ENCODE data around the gene FLOT1. TPM values are rescaled to one million over a fixed set of nuclear protein-coding genes. Genes with fewer than 3 reads are reported as not detected.
"Not testable (repeated sequence)": the region's sequence is repeated elsewhere in the genome, so short reads cannot be mapped to it uniquely, and the experiment has no call there.

The FLOT1 gene
- total and polyA plus RNA-seq, 2 donors = 67.1 to 157 TPM

DNA sequence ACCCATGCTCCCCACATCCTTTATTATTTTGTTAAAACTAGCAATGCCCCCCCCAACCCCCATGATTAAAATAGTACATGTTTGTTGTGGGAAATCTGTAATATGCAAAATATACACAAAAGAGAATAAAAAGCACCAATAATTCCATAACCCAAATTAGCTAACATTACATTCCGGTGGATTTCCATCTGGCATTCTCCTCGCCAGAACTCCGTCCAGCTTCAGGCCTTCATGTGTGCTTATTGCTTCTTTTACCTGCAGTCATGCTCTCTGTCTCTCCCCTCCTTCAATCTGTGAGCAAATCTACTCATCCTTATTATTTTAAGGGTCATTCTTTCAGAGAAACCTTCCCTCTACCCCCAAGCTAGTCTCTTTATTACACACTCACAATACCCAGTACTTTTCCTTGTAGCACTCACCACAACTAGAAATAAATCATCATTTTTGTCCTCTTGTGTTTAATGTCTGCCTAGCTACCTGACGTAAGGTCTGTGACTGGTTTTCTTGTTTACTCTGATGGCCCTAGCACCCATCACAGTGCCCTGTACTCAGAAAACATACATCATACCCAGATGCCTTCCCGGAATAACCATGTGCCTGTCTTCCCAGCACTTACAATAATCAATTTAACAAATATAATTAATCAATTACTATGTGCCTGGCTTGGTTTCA is 27.5 kb upstream of the FLOT1 start:
- Histone ChIP-seq H3K36me3 (ENCODE audit: control insufficient read depth in 2 of 2, insufficient read depth in 2 of 2, low read length in 1 of 2) (no peaks in the 10 kb centered on the region), H3K9me3 (ENCODE audit: control insufficient read depth in 2 of 2, insufficient read depth in 1 of 2, low read length in 1 of 2) (no peaks in the 10 kb centered on the region), H3K4me3 (ENCODE audit: low read length in 2 of 2) (no peak overlapping the region), H3K27me3 (ENCODE audit: control insufficient read depth in 2 of 2, insufficient read depth in 1 of 2, low read length in 1 of 2) (no peaks in the 10 kb centered on the region), H3K4me1 (ENCODE audit: control insufficient read depth in 2 of 2, insufficient read depth in 2 of 2, low read length in 2 of 2) (peaks cover 28 to 35% of the 10 kb centered on the region in 2 donors), H3K27ac (ENCODE audit: low read depth in 1 of 2, low read length in 1 of 2) (peak overlapping the region in 1 of 2 donors; percentile 88)
- WGBS = 92% methylated on average over 5 of the region's 5 CpGs
- DNase-seq (ENCODE audit: low read depth in 6 of 9, low spot score in 9 of 9) = no peak

DNA sequence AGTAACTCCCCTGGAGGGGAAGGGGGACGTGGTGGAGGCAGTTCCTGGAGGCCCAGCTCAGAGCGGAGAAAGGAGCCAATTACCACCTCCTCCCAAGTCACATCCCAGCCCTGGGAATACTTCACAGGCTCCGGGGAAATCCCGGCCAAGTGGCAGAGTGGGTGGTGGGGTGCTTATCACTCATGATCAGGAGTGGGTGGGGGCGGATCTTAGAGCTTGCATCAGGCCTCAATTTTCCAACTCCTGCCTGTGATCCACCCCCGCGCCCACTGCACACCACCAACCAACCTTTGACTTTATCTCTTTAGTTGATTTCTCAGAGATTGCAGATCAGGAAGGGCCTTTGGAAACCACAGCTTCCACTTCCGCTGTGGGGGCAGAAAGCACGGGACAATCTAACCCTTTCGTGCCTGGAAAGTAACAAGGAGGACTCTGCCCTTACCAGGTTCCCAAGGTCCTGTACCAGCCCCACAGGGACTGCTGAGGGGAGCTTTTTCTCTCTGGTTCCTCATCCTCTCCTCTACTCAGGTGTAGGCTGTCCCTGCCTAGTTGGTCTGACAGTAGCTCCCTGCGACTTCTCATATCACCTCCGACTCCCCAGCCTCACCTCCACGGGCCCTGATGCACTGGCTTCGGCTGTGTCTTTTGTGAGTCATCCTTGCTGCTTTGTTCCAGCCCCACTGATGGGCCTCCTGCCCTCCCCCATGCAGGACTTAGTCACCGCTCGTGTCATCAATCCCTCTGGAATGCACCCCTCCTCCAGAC is 26.8 kb upstream of the FLOT1 start:
- H3K9me3 ChIP-seq (ENCODE audit: control insufficient read depth in 2 of 2, insufficient read depth in 1 of 2, low read length in 1 of 2) = no peaks in the 10 kb centered on the region
- no peak overlapping the region for H3K4me3 ChIP-seq (ENCODE audit: low read length in 2 of 2)
- H3K4me1 ChIP-seq (ENCODE audit: control insufficient read depth in 2 of 2, insufficient read depth in 2 of 2, low read length in 2 of 2) = peaks cover 28 to 36% of the 10 kb centered on the region in 2 donors
- peak in 8 of 9 donors; percentile 22 to 83 (median 55) for DNase-seq (ENCODE audit: low read depth in 6 of 9, low spot score in 9 of 9)
- no peaks in the 10 kb centered on the region for H3K27me3 ChIP-seq (ENCODE audit: control insufficient read depth in 2 of 2, insufficient read depth in 1 of 2, low read length in 1 of 2)
- peak overlapping the region; percentile 26 to 88 for H3K27ac ChIP-seq (ENCODE audit: low read depth in 1 of 2, low read length in 1 of 2)
- H3K36me3 ChIP-seq (ENCODE audit: control insufficient read depth in 2 of 2, insufficient read depth in 2 of 2, low read length in 1 of 2) = no peaks in the 10 kb centered on the region
- 9% methylated on average over 16 of the region's 16 CpGs for WGBS

DNA sequence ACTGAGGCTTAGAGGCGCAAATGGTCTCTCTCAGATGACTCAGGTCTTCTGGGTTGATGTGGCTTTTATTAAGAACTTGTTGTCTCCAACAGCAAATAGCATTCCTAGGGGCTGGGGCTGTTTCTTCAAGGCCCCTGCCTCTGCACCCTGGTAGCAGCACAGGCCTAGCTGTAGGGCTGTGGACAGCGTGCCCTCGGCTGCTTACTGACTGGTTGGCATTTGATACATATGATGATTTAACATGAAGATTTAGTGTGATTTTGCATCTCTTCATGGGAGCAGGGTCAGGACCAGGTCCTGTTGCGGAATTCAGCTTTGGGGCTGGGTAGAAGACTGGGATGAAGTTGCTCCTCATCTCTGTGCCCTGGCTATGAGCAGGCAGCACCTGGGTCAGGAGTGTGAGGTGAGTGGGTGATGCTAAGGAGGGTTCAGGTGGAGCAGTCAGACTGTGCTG is 26.2 kb upstream of the FLOT1 start:
- no peaks in the 10 kb centered on the region for H3K9me3 ChIP-seq (ENCODE audit: control insufficient read depth in 2 of 2, insufficient read depth in 1 of 2, low read length in 1 of 2)
- no peak for DNase-seq (ENCODE audit: low read depth in 6 of 9, low spot score in 9 of 9)
- peak overlapping the region in 1 of 2 donors; percentile 88 for H3K27ac ChIP-seq (ENCODE audit: low read depth in 1 of 2, low read length in 1 of 2)
- no peaks in the 10 kb centered on the region for H3K36me3 ChIP-seq (ENCODE audit: control insufficient read depth in 2 of 2, insufficient read depth in 2 of 2, low read length in 1 of 2)
- no peaks in the 10 kb centered on the region for H3K27me3 ChIP-seq (ENCODE audit: control insufficient read depth in 2 of 2, insufficient read depth in 1 of 2, low read length in 1 of 2)
- 94% methylated on average over 4 of the region's 4 CpGs for WGBS
- peaks cover 29 to 43% of the 10 kb centered on the region in 2 donors for H3K4me1 ChIP-seq (ENCODE audit: control insufficient read depth in 2 of 2, insufficient read depth in 2 of 2, low read length in 2 of 2)
- H3K4me3 ChIP-seq (ENCODE audit: low read length in 2 of 2) = no peak overlapping the region

DNA sequence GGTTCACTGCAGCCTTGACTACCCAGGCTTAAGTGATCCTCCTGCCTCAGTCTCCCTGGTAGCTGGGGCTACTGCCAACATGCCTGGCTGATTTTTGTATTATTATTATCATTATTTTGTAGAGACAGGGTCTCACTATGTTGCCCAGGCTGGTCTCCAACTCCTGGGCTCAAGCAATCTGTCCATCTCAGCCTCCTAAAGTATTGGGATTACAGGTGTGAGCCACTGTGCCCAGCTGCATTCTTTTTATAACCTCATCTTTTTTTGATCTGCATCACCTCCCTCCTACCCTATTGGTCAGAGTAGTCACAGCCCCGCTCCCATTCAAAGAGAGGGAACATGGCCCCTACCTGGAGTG is 25.4 kb upstream of the FLOT1 start:
- Histone ChIP-seq H3K9me3 (ENCODE audit: control insufficient read depth in 2 of 2, insufficient read depth in 1 of 2, low read length in 1 of 2) (no peaks in the 10 kb centered on the region), H3K36me3 (ENCODE audit: control insufficient read depth in 2 of 2, insufficient read depth in 2 of 2, low read length in 1 of 2) (no peaks in the 10 kb centered on the region), H3K27me3 (ENCODE audit: control insufficient read depth in 2 of 2, insufficient read depth in 1 of 2, low read length in 1 of 2) (no peaks in the 10 kb centered on the region), H3K4me3 (ENCODE audit: low read length in 2 of 2) (no peak overlapping the region), H3K27ac (ENCODE audit: low read depth in 1 of 2, low read length in 1 of 2) (no peak overlapping the region), H3K4me1 (ENCODE audit: control insufficient read depth in 2 of 2, insufficient read depth in 2 of 2, low read length in 2 of 2) (peaks cover 31 to 47% of the 10 kb centered on the region in 2 donors)
- WGBS = 98% methylated on average over 1 of the region's 1 CpG
- no peak for DNase-seq (ENCODE audit: low read depth in 6 of 9, low spot score in 9 of 9)

DNA sequence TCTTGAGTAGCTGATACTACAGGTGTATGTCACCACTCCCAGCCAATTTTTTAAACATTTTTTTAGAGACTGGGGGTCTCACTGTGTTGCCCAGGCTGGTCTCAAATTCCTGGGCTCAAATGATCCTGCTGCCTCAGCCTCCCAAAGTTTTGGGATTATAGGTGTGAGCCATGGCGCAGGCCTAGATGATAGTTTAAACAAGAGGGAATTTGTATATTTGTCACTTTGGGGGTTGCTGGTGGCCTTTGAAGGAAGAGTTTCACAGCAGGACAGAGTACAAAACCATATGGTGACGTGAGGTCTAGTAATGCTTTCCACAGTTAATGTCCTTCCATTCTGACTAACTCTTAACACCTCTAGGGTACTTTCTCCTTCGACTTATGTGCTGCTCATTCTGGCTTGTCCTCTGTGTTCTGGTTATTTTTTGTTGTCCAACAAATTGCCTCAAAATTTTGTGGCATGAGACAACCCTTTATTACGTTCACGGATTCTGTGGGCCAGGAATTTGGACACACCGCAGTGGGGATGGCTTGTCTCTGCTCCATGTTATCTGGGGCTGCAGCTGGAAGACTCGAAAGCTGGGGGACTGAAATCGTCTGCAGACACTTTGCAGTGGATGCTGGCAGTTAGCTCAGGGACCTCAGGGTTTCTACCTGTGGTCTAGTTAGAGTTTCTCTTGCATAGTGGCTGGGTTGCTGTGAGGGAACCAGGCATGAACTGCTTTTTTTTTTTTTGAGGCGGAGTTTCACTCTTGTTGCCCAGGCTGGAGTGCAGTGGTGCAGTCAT is 24.9 kb upstream of the FLOT1 start:
- H3K4me1 ChIP-seq (ENCODE audit: control insufficient read depth in 2 of 2, insufficient read depth in 2 of 2, low read length in 2 of 2) = peaks cover 31 to 47% of the 10 kb centered on the region in 2 donors
- H3K4me3 ChIP-seq (ENCODE audit: low read length in 2 of 2) = no peak overlapping the region
- no peak overlapping the region for H3K27ac ChIP-seq (ENCODE audit: low read depth in 1 of 2, low read length in 1 of 2)
- no peaks in the 10 kb centered on the region for H3K36me3 ChIP-seq (ENCODE audit: control insufficient read depth in 2 of 2, insufficient read depth in 2 of 2, low read length in 1 of 2)
- H3K27me3 ChIP-seq (ENCODE audit: control insufficient read depth in 2 of 2, insufficient read depth in 1 of 2, low read length in 1 of 2) = no peaks in the 10 kb centered on the region
- H3K9me3 ChIP-seq (ENCODE audit: control insufficient read depth in 2 of 2, insufficient read depth in 1 of 2, low read length in 1 of 2) = no peaks in the 10 kb centered on the region
- no peak for DNase-seq (ENCODE audit: low read depth in 6 of 9, low spot score in 9 of 9)
- WGBS = 84% methylated on average over 9 of the region's 9 CpGs

DNA sequence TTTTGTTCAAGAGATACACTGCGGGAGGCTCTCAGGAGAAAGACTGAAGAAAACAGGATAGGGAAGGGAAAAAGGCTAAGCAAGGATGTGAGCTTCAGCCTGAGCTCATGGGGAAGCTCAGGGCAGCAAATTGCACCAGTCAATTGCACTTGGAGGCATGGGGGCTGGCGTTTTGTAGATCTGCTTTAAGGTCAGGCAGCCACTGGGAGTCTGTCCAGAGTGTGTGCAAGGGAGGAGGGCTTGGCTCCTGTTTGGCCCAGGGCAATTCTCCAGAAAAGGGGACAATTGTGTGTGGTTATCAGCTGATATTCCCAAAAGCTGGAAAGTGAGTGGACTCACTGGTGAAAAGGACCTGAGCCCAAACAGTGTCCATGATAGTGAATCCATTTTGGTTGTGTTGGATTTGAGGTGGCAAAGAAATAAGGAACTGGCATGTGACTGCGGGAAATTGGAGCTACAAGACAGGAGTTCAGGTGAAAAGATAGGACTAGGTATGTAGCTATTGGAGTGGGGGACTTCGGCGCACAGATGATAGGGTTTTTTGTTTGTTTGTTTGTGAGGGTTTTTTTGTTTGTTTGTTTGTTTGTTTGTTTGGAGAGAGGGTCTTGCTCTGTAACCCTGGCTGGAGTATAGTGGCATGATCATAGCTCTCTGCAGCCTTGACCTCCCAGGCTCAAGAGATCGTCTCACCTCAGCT is 24.1 kb upstream of the FLOT1 start:
- WGBS = 97% methylated on average over 6 of the region's 6 CpGs
- no peak for DNase-seq (ENCODE audit: low read depth in 6 of 9, low spot score in 9 of 9)
- Histone ChIP-seq H3K9me3 (ENCODE audit: control insufficient read depth in 2 of 2, insufficient read depth in 1 of 2, low read length in 1 of 2) (no peaks in the 10 kb centered on the region), H3K27me3 (ENCODE audit: control insufficient read depth in 2 of 2, insufficient read depth in 1 of 2, low read length in 1 of 2) (no peaks in the 10 kb centered on the region), H3K4me1 (ENCODE audit: control insufficient read depth in 2 of 2, insufficient read depth in 2 of 2, low read length in 2 of 2) (peaks cover 31 to 47% of the 10 kb centered on the region in 2 donors), H3K36me3 (ENCODE audit: control insufficient read depth in 2 of 2, insufficient read depth in 2 of 2, low read length in 1 of 2) (no peaks in the 10 kb centered on the region), H3K4me3 (ENCODE audit: low read length in 2 of 2) (no peak overlapping the region), H3K27ac (ENCODE audit: low read depth in 1 of 2, low read length in 1 of 2) (no peak overlapping the region)

DNA sequence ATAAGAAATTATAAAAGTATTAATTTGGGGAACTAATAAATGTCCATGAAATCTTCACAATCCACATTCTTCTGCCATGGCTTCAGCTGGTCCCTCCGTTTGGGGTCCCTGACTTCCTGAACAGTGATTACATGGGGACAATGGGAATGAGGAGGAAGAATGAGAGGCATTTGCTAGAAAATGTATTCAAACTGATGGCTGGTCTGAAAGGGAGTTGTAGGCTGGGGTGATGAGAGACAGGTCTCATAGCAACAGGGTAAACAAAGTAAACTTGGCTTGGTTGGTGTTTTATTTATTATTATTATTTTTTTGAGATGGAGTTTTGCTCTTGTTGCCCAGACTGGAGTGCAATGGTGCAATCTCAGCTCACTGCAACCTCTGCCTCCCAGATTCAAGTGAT is 23.0 kb upstream of the FLOT1 start:
- not testable (repeated sequence) for DNase-seq (ENCODE audit: low read depth in 6 of 9, low spot score in 9 of 9); H3K9me3 ChIP-seq (ENCODE audit: control insufficient read depth in 2 of 2, insufficient read depth in 1 of 2, low read length in 1 of 2); H3K4me3 ChIP-seq (ENCODE audit: low read length in 2 of 2); H3K27ac ChIP-seq (ENCODE audit: low read depth in 1 of 2, low read length in 1 of 2); H3K36me3 ChIP-seq (ENCODE audit: control insufficient read depth in 2 of 2, insufficient read depth in 2 of 2, low read length in 1 of 2); H3K27me3 ChIP-seq (ENCODE audit: control insufficient read depth in 2 of 2, insufficient read depth in 1 of 2, low read length in 1 of 2)
- 98% methylated on average over 1 of the region's 1 CpG for WGBS
- peaks cover 29 to 46% of the 10 kb centered on the region in 2 donors for H3K4me1 ChIP-seq (ENCODE audit: control insufficient read depth in 2 of 2, insufficient read depth in 2 of 2, low read length in 2 of 2)

DNA sequence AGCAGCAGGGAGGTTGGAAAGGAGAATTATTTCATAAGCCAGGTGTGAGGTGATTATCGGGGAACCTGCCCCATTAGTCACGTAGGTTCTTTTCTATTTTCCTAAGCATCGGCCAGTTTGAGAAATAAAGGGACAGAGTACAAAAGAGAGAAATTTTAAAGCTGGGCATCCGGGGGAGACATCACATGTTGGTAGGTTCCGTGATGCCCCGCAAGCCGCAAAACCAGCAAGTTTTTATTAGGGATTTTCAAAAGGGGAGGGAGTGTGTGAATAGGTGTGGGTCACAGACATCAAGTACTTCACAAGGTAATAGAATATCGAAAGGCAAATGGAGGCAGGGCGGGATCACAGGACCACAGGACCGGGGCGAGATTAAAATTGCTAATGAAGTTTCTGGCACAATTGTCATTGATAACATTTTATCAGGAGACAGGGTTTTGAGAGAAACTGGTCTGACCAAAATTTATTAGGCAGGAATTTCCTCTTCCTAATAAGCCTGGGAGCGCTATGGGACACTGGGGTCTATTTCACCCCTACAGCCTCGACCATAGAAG is 22.1 kb upstream of the FLOT1 start:
- WGBS = 83% methylated on average over 13 of the region's 13 CpGs
- not testable (repeated sequence) for H3K4me3 ChIP-seq (ENCODE audit: low read length in 2 of 2); H3K36me3 ChIP-seq (ENCODE audit: control insufficient read depth in 2 of 2, insufficient read depth in 2 of 2, low read length in 1 of 2); DNase-seq (ENCODE audit: low read depth in 6 of 9, low spot score in 9 of 9); H3K27me3 ChIP-seq (ENCODE audit: control insufficient read depth in 2 of 2, insufficient read depth in 1 of 2, low read length in 1 of 2); H3K9me3 ChIP-seq (ENCODE audit: control insufficient read depth in 2 of 2, insufficient read depth in 1 of 2, low read length in 1 of 2); H3K27ac ChIP-seq (ENCODE audit: low read depth in 1 of 2, low read length in 1 of 2)
- H3K4me1 ChIP-seq (ENCODE audit: control insufficient read depth in 2 of 2, insufficient read depth in 2 of 2, low read length in 2 of 2) = peaks cover 22 to 37% of the 10 kb centered on the region in 2 donors
